ENCODE measurements around the gene SLC31A1. TPM values are rescaled to one million over a fixed set of nuclear protein-coding genes. Genes with fewer than 3 reads are reported as not detected.
A peak's percentile ranks its signal among the peaks of the same experiment; 100 is the strongest.

SLC31A1 gene
- total and polyA plus RNA-seq, 2 of the 13 experiments (the other 11 are each of a cell fraction or from before 2014, with no cell fraction given), result 62.9 to 70.0 TPM

- TF ChIP-seq TBX2 (CRISPR knock-in tag; IDR thresholded peaks at IDR 0.05; ENCODE audit: borderline replicate concordance) (peak; percentile 35; the same call in 1 of the 2 replicates), SOX6 (IDR thresholded peaks at IDR 0.05) (no peak), SOX6 (CRISPR knock-in tag; IDR thresholded peaks at IDR 0.05) (peak; percentile 56; the same call in 1 of the 2 replicates), ZNF225 (CRISPR knock-in tag; IDR thresholded peaks at IDR 0.05) (no peak), RXRB (CRISPR knock-in tag; IDR thresholded peaks at IDR 0.05; ENCODE audit: borderline replicate concordance) (peak; percentile 50; the same call in 1 of the 2 replicates), TFDP2 (CRISPR knock-in tag; IDR thresholded peaks at IDR 0.05) (0 out of 2 replicates have a peak, but pooled peaks have one; percentile 39), HHEX (CRISPR knock-in tag; IDR thresholded peaks at IDR 0.05) (no peak), ZFX (CRISPR knock-in tag; IDR thresholded peaks at IDR 0.05; ENCODE audit: low read depth) (peak; percentile 64), ZBTB7B (CRISPR knock-in tag; IDR thresholded peaks at IDR 0.05) (0 out of 2 replicates have a peak, but pooled peaks have one; percentile 30), ZFP36L2 (CRISPR knock-in tag; IDR thresholded peaks at IDR 0.05) (no peak), PITX1 (CRISPR knock-in tag; IDR thresholded peaks at IDR 0.05) (no peak), MXI1 (IDR thresholded peaks at IDR 0.05; ENCODE audit: borderline replicate concordance, low read depth, low read length) (peak; percentile 53; the same call in 1 of the 3 replicates), NFKB2 (CRISPR knock-in tag; IDR thresholded peaks at IDR 0.05; ENCODE audit: borderline replicate concordance) (peak; percentile 60; the same call in 1 of the 2 replicates), ZNF841 (CRISPR knock-in tag; IDR thresholded peaks at IDR 0.05; ENCODE audit: borderline replicate concordance) (no peak), ZNF574 (CRISPR knock-in tag; IDR thresholded peaks at IDR 0.05) (peak; percentile 26), LCORL (IDR thresholded peaks at IDR 0.05) (no peak), LCORL (CRISPR knock-in tag; IDR thresholded peaks at IDR 0.05) (no peak; the same call in 1 of the 2 replicates), PRPF4 (IDR thresholded peaks at IDR 0.05; ENCODE audit: low read depth, low read length, poor library complexity, severe bottlenecking) (no peak), FOXC1 (CRISPR knock-in tag; IDR thresholded peaks at IDR 0.05; ENCODE audit: borderline replicate concordance) (no peak), ARID5B (CRISPR knock-in tag; IDR thresholded peaks at IDR 0.05) (peak; percentile 25; the same call in 1 of the 2 replicates), NFKBIZ (CRISPR knock-in tag; IDR thresholded peaks at IDR 0.05) (peak; percentile 84; the same call in 1 of the 2 replicates), ZNF160 (CRISPR knock-in tag; IDR thresholded peaks at IDR 0.05) (0 out of 2 replicates have a peak, but pooled peaks have one; percentile 39)
- TF ChIP-seq, protein P1, sequence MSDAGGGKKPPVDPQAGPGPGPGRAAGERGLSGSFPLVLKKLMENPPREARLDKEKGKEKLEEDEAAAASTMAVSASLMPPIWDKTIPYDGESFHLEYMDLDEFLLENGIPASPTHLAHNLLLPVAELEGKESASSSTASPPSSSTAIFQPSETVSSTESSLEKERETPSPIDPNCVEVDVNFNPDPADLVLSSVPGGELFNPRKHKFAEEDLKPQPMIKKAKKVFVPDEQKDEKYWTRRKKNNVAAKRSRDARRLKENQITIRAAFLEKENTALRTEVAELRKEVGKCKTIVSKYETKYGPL (CRISPR knock-in tag; IDR thresholded peaks at IDR 0.05), result no peak
Measured at GRCh38 chr9:113302792-113303418, 81.6 kb downstream of the SLC31A1 start, which contains the start of gene RNF183 (continued).

All from HepG2 (cell line).